ENCODE results near the gene SPAG4.

Gene SPAG4

DNA sequence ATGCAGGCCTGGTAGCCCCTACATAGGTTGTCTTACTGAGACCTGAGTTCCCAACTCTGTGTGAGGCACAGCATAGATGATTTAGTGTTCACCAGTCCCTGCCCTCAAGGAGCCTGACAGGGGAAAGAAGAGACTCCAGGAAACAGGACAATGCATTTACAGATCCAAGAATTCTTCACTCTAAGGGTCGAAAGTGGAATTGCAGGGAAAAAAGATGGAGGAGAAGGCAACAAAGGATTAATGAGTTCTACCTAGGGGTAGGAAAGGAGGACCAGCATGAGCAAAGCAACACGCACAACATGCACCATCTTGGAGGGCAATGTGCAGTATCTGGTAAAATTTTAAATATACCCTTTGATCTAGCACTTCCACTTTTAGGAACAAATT is 5.9 kb downstream of the SPAG4 start:
- peak; percentile 44 for DNase-seq (ENCODE audit: low spot score)

GRCh38 chr20:35625584-35626385 is 10.2 kb downstream of the SPAG4 start:
- no peak for DNase-seq (ENCODE audit: low spot score)

DNA sequence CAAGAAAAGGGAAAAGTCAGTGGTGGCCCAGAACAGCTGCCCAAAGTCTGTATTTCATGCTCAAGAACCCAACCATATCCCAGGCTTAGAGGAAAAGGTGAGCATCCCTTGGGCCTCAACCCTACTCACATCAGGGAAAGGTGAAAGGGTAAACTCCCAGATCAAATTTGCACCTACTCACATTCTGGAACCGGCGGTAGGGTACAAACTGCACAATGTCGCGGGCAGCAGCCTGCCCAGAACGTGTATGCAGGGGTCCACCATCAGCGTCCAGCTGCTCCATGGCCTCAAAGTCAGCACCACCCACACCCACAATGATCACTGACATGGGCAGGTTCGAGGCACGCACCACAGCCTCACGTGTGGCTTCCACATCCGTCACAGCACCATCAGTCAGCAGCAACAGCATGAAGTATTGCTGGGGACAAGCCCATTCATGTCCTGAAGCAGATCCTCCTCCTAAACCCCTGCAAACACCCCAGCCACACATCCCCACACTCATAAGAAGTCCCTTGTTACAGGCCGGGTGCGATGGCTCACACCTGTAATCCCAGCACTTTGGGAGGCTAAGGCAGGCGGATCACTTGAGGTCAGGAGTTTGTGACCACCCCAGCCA is 10.9 kb downstream of the SPAG4 start:
- DNase-seq (ENCODE audit: low spot score), result no peak

DNA sequence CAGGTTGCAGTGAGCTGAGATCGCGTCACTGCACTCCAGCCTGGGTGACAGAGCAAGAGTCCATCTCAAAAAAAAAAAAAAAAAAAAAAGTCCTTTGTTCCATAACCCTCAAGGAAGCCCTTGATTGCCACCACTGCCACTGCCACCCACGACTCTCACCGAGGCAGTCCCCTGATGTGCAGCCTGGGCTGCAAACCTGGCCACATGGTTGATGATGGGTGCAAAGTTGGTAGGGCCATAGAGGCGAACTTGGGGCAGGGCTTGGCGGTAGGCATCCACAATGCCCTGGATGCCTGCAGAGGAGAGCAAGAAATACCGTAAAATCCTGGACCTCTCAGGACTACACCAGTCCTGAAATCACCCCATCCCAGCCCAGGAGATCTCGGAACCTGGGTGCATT is 11.5 kb downstream of the SPAG4 start:
- DNase-seq (ENCODE audit: low spot score), result no peak

DNA sequence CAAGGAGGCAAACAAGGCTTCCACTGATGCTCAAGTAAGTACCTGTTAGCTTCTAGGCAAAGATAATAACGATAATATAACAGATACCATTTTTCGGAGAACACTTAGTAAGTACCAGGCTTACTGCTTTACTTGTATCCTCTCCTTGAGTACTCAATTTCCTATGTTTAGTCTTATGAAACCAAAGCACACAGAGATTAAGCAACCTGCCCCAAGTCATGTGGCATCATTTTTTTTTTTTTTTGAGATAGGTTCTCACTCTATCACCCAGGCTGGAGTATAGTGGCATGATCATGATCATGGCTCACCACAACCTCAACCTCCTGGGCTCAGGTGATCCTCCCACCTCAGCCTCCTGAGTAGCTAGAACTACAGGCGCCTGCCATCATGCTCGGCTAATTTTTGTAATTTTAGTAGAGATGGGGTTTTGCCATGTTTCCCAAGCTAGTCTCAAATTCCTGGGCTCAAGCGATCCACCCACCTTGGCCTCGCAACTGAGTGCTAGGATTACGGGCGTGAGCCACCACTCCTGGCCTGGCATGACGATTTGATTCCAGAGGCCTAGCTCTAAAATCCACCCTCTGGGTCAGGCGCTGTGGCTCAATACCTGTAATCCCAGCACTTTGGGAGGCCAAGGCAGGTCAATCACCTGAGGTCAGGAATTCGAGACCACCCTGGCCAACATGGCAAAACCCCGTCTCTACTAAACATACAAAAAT is 14.0 kb downstream of the SPAG4 start:
- no peak for DNase-seq (ENCODE audit: low spot score)

DNA sequence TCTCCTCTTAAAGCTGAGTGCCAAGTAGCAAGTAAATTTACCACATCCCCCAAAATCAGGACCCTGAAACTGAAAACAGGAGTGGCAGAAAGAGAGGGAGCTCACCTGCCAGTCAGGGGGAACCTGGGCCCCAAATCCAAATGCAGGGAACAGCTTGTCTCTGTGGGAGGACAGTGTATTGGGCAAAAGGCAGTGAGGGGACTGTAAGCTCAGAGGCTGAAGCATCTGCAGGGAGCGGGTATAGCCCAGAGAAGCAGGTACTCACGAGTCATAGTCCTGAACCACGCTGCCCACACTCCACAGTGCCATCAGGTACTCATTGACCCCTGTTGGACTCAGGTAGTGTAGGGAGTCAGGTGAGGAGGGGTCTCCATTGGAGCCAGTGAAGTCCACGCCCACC is 15.0 kb downstream of the SPAG4 start:
- DNase-seq (ENCODE audit: low spot score), result no peak

DNA sequence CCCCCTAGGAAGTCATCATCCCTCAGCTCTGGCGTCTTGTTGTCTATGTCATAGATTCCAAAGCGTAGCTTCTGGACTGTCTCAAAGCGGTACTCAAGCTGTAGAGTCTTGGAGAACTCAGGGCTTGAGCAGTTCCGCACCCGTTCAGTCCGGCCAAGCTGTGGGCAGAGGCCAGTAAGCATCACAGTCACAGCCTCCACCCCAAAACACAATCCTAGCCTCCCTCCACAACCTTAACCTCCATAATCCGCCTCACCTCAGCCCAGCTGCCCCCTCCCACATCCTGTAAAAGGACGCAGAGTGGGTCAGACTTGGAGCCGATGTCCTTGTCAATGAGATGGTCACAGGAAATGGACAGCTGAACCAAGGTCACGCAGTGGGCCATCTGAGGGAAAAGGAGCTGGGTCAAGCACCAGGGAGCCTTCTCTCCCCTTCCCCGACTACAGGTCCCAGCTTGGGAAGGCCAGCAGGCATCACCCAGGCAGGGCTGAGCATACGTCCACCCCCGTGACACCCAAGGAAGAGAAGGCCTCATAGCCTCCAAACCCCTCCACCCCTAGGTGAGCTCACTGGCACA is 17.0 kb downstream of the SPAG4 start:
- DNase-seq (ENCODE audit: low spot score), result no peak

DNA sequence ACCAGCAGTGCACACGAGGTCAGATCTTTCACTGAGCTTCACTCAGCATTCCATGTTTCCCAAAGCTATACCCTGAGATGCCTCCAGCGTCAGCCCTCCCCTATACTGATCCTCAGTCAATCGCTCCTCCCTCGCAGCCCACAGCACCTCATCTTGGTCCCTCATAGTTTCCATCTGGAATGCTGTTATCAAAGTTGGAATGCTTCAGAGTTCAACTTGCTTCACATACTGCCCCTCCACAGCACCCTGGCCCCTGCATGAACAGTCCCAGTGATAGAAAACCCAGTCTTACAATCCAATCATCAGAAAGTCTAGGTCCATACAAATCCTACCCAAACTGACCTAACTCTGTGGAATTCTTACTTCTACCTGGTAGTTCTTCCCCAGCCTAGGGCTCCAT is 20.0 kb downstream of the SPAG4 start:
- DNase-seq (ENCODE audit: low spot score), result no peak

- DNase-seq (ENCODE audit: low spot score), result no peak
Observed at GRCh38 chr20:35636095-35636494, 20.5 kb downstream of the SPAG4 start.

- DNase-seq (ENCODE audit: low spot score), result no peak
Observed at GRCh38 chr20:35637276-35637675, 21.6 kb downstream of the SPAG4 start.

GRCh38 chr20:35638751-35639150 is 23.1 kb downstream of the SPAG4 start:
- DNase-seq (ENCODE audit: low spot score), result no peak

GRCh38 chr20:35640724-35641123 is 25.1 kb downstream of the SPAG4 start:
- DNase-seq (ENCODE audit: low spot score), result no peak

DNA sequence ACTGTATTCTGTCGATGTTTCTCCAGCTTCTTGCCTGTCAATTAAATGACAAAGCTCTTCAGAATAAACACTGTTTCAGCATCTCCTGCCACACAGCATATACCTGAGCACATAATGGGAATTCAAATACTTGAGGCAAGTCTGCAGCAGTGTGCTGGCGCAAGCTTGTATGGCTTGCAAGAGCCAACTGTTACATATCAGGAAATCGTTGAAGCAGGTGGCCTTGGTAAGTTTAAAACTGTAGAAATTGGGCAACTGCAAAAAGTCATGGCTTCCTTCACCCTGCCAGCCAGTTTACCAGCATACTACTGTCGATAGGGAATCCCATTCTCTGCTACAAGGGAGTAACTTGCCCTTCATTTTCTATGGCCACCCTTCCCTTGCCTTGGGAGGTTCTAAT is 26.1 kb downstream of the SPAG4 start:
- DNase-seq (ENCODE audit: low spot score), result no peak

DNA sequence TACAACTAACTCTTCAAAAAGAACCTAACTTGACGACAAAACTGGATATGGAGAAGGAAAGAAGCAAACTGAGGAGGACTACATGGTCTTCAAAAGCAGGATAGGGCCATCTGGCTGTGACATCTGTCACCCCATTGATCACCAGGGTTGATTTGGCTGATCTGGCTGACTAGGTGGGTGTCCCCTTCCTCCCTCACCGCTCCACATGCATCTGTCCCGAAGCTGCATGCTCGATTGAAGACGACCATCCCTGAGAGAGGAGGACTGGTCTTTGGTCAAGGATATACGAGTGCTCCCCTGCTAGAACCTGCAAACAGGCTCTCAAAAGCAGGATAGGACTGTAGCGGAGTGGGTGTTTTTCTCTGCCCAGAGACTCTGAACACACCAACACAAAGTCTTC is 27.4 kb downstream of the SPAG4 start:
- no peak for DNase-seq (ENCODE audit: low spot score)

DNA sequence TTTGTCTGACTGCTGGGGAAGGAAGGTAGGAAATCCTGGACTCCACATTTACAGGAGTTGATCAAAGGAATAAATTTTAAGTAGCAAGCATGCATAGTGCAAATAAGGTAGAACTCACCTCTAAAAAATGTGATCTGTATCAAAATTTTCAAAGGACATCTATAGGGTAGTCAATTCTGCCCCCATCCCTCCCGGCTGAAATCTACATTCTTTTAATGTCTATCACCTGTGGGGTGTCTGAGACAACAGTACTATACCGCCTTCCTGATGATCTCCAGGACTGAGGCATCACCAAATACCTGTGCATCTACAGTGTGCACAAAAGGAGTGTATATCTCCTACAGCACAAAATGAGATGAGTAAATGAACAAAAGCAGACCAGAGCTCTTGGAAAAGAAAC is 29.2 kb downstream of the SPAG4 start:
- DNase-seq (ENCODE audit: low spot score), result no peak

DNA sequence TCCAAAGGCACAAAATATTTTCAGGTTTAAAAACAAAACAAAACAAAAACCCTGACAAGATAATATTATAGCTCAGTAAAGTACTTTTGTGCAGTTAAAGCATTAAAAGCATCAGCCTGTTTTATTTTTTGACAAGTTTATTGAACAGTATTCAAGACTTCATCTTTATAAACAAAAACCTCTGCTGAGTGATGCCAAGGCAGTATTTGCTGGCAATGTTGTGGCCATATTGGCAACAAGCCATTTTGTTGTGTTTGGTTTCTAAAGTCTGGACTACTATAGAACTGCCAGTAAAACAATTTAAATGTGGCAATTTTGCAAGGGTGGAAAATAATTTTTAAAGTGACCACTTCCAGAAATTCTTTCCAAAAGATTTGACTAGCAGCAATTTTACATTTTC is 33.2 kb downstream of the SPAG4 start:
- DNase-seq (ENCODE audit: low spot score), result no peak

DNA sequence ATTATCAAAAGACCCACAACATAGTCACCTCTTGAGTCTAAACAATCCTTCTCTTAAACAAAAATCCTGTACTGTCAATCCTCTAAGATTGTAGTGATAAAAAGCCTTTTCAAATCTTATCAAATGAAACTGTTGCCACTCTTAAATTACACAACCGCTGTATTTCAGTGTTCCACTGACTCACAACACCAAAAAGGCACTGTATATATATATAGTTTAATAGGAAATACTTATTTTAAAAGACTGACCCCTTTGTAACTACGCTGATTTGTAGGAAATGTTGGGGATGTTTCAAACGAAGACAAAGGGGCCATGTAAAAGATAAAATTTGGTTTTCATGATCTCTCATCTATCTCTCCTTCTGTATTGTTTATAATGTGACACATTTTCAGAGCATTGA is 35.0 kb downstream of the SPAG4 start:
- DNase-seq (ENCODE audit: low spot score), result no peak

GRCh38 chr20:35651958-35652357 is 36.3 kb downstream of the SPAG4 start:
- DNase-seq (ENCODE audit: low spot score), result no peak

GRCh38 chr20:35652641-35653429 is 37.2 kb downstream of the SPAG4 start:
- DNase-seq (ENCODE audit: low spot score), result no peak

- DNase-seq (ENCODE audit: low spot score), result no peak
Observed at GRCh38 chr20:35653430-35653734, 37.8 kb downstream of the SPAG4 start.

DNA sequence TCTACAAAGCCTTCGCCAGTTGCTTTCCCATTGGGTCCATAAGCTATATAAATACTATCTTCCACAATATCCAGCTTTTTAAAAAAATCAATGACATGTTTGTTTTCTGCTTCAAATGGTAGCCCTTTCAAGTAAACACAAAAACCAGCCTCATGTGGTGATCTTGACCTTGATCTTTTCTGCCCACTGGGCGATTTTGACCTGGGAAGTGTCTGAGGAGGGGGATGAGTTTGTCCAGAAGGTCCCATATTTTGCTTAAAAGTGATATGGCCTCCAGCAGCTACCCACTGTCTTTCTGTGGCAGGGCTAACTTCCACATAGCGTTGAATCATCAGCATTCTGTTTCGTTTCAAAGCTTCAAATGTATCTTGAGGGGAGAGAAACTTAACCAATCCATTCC is 38.3 kb downstream of the SPAG4 start:
- no peak for DNase-seq (ENCODE audit: low spot score)

DNA sequence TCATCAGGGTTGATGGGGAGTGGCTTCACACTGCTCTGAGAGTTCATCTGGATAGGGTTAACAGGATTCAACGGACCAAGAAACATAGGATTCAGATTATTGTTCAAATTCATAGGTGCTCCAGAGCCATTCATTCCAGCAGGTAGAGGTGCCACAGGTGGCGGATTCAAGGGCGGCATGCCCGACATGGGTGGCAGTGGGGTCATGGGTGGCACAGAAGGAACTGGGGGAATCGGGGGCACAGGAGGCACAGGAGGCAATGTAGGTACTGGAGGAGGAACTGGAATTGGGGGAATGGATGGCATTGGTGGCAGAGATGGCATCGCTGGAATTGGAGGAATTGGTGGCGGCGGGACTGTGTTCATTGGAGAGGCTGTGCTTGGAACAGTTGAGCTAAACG is 38.8 kb downstream of the SPAG4 start:
- no peak for DNase-seq (ENCODE audit: low spot score)
